ENCODE results near the gene ZNF524.
"Not testable (repeated sequence)": the region's sequence is repeated elsewhere in the genome, so short reads cannot be mapped to it uniquely, and the experiment has no call there.

ZNF524 gene

GRCh38 chr19:55599842-55600661 lies at the start of gene ZNF524:
TSS of gene ZNF524 (plus strand) at chr19:55600288. CDS start at chr19:55602113, 1,825 bp downstream.
- DNase-seq = peak; percentile 84 to 95 (median 89)

DNA sequence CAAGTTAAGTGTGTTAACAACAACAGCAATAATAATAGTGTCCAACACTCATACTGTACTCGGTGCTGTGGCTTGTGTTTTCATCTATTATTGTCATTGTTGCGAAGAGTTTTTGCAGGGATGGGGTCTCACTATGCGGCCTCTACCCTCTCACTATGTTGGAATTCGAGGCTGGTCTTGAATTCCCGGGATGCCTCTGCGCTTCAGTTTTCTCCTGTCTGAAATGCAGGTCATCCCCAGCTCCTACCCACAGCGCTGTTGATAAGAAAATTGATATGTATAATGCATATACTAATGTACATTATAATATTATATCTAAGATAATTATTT lies 49.8 kb upstream of the ZNF524 start:
- no peak for DNase-seq

- DNase-seq = no peak
These were observed 47.9 kb upstream of the ZNF524 start for GRCh38 chr19:55552206-55552605.

GRCh38 chr19:55552620-55553019 lies 47.5 kb upstream of the ZNF524 start:
- no peak for DNase-seq

DNA sequence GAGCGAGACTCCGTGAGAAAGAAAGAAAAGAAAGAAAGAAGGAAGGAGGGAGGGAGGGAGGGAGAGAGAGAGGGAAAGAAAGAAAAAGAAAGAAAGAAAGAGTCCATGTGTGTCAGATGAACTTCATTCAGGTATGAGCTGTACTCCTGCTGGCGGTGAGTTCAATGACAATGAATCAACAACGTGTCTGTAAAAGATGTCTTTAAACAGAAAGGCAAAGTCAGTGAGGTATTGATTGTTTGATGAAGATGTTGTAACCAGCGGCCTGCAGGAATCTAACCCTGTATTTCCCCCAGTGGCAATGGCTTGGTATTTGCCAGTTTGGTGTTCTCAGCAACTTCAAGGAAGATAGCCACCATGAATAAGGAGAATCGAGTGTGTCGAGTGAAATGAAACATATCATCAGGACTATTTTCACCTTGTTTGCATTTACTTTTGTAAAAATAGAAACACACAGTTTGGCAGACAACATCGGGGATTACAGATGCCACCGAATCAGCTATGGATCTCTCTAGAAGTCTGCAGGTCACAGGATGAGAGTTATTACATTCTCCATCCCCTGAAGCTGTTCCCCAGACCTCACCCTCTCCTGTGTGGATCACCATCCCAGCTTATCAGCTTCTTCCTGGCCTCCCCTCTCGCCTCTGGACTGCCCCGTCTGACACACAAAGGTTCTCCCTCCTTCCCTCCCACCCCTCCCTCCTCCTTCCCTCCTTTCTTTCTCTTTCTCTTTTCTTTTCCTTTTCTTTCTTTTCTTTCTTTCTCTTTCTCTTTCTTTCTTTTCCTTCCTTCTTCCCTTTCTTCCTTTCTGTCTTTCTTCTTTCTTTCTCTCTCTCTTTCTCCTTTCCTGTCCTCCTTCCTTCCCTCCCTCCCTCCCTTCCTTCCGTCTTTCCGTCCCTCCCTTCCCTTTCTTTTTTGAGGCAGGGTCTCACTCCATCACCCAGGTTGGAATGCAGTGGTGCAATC lies 46.6 kb upstream of the ZNF524 start:
- no peak for DNase-seq

- DNase-seq = no peak
These were observed 45.8 kb upstream of the ZNF524 start for GRCh38 chr19:55554302-55554701.

DNA sequence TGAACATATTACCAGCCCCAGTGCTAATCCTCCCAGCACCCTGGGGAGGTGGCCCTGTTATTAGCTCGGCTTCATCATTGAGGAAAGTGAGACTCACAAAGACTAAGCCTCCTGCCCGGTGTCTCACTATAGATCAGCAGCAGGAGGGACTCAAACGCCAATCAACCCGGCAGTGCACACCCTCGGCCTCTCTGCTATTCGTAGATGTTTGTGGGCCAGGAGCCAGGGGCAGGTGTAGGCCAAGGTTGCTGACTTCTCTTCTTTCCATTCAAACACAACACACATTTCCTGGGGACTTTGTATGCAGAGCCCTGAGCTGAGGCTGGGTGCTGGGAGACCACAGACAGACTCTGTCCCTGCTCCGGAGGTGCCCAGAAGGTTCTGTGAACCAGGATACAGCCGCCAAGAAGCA lies 45.3 kb upstream of the ZNF524 start:
- no peak for DNase-seq

DNA sequence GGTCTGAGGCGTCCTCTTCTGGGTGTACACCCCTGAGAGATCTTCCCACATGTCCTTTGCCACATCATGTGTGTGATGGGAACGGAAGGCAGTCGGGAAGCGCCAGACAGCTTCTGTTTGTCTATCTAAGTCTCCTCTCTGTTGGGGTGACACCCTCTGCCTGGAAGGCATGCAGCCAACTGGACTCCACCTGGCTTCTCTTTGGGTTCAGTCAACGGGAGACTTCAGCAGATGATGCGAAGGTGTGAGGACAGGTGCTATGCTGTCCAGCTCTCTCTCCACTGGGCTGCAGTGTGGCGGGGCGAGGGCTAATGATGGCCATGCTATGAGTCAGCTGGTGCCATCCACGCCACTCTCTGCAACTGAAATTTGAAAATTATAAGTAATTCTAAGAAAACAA lies 40.4 kb upstream of the ZNF524 start:
- DNase-seq = no peak

GRCh38 chr19:55563261-55563690 lies 36.8 kb upstream of the ZNF524 start:
- no peak for DNase-seq

- DNase-seq = no peak
These were observed 33.3 kb upstream of the ZNF524 start for GRCh38 chr19:55566823-55567222.

DNA sequence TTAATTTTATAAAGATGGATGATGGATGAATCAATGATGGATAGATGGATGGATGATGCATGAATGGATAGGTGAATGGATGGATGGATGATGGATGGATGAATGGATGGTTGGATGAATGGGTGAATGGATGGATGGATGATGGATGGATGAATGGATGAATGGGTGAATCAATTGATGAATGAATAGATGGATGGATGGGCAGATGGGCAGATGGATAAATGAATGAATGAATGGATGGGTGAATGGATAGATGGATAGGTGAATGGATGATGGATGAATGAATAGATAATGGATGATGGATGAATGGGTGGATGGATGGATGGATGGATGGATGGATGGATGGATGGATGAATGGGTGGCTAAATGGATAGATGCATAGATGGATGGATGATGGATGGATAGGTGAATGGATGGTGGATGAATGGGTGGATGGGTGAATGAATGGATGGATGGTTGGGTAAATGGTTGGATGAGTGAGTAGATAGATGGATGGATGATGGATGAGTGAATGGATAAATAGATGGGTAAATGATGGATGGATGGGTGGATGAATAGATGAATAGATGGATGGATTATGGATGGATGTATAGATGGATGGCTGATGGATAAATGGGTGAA lies 32.3 kb upstream of the ZNF524 start:
- DNase-seq = no peak

- not testable (repeated sequence) for DNase-seq
These were observed 30.6 kb upstream of the ZNF524 start for GRCh38 chr19:55569477-55569876.

GRCh38 chr19:55573929-55574328 lies 26.2 kb upstream of the ZNF524 start:
- DNase-seq = not testable (repeated sequence)

DNA sequence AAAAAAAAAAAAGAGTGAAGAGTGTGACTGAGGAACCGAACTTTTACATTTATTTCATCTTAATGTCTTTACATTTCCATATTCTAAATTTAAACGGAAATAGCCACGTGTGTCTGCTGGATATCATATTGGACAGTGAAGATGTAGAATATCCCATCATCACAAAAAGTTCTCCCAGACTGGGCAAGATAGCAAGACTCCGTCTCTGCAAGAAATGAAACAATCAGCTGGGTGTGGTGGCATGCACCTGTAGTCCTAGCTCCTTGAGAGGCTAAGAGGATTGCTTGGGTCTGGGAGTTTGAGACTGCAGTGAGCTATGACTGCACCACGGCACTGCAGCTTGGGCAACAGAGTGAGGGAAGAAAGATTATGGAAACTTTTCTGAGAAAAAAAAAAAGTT lies 23.3 kb upstream of the ZNF524 start:
- no peak for DNase-seq

- no peak for DNase-seq
These were observed 21.9 kb upstream of the ZNF524 start for GRCh38 chr19:55578031-55578760.

DNA sequence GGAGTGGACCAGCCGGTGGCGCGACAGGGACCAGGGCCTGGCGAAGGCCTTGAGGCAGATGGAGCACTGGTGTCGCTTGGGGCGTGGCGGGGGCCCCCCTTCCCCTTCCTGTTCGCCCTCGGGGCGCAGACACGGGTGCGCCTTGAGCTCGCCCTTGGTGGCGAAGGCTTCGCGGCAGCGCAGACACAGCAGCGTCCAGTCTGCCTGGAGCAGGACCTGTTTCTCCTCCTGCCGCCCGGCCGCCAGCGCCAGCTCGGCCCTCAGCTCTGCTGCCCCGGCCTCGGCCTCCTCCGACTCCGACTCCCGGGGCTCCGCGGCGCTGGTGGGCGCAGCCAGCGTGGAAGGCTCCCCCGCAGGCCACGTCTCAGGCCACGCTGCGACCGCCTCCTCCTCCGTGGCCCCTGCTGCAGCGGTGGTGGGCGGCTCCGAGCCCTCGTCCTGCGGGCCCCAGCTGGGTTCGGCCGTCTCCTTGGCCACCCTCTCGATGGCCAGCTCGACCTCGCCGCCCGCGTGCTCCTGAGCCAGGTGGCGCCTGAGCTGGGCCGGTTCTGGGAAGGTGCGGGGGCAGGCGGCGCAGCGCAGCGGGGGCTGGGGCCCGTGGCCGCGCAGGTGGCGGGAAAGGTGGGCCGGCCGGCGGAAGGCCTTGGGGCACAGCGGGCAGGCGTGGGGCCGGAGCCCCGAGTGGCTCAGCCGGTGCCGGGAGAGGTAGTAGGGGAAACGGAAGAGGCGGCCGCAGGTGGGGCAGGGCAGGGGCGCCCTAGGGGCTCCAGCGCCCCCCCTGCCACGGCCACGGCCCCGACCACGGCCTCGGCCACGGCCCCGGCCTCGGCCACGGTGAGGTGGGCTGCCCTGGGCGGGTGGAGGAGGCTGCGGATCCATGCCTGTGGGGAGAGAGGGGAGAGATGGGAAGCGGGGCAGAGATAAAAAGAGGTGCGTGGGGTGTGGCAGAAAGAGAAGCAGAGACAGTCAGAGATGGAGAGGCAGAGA lies 21.0 kb upstream of the ZNF524 start:
- no peak for DNase-seq

- DNase-seq = peak in 1 of 3 donors; percentile 38
These were observed 20.1 kb upstream of the ZNF524 start for GRCh38 chr19:55579766-55580621.

GRCh38 chr19:55580628-55581144 lies 19.4 kb upstream of the ZNF524 start, which contains the start of gene ZNF579:
TSS of gene ZNF579 (minus strand) at chr19:55580848. CDS start at chr19:55579639, 1,209 bp downstream.
- peak; percentile 85 to 92 (median 89) for DNase-seq

DNA sequence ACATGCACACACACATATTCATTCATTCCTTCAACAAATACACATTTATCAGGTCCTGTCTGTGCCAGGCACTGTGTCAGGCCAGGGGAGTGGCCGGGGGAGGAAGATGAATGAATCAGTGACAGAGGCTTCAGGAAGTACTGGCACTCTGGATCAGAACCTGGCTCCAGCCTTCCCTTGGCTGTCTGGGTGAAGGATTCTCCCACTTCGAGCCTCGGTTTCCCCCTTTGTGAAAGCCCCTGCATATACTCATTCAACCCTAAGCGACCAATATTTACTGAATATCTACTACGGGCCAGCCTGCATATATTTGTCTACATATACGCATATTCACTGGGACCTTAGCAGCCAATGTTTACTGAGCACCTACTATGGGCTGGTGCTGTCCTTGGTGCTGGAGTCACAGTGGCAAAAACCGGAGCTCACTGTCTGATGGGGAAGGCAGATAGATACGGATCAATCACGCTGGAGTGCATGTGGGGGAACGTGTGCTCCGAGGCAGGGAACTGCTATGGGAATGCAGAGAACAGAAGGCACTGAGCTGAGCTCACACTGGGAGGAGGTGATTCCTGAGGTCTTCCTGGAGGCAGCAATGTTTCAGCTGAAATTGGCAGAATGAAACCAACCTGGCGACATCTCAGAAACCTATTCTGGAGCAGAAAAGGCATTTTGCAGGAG lies 18.8 kb upstream of the ZNF524 start:
- DNase-seq = peak in 1 of 3 donors; percentile 27

Measured in suppressor macrophage treated with lipopolysaccharide for 1 hour (primary cell).